Activated CD4-positive, alpha-beta memory T cell treated with anti-CD3 and anti-CD28 coated beads for 36 hours (primary cell): ENCODE data around the gene PRPF39. TPM values are rescaled to one million over a fixed set of nuclear protein-coding genes. Genes with fewer than 3 reads are reported as not detected.
"Not testable (repeated sequence)": the region's sequence is repeated elsewhere in the genome, so short reads cannot be mapped to it uniquely, and the experiment has no call there.

ENCODE experiments used
- CTCF ChIA-PET: fragments of 350-600 bp; sonication (Branson Sonifier 250); formaldehyde crosslinking; loops from one replicate; lab custom pipeline; 2021; ENCODE audit warnings: antibody characterized with exemption, inconsistent platforms; lab: Charles Lee
- POLR2A ChIA-PET: fragments of 350-600 bp; sonication (Branson Sonifier 250); formaldehyde crosslinking; loops from one replicate; lab custom pipeline; 2021; ENCODE audit warnings: antibody characterized with exemption; lab: Charles Lee
- DNase-seq: peaks from one replicate; pipeline ENCODE4 v3.0.0-alpha.2; 2020
- H3K27ac Mint-ChIP-seq: one replicate; pipeline ENCODE4 v1.8.0; 2021; ENCODE audit warnings: mixed read lengths
- H3K27me3 Mint-ChIP-seq: one replicate; pipeline ENCODE4 v1.8.0; 2021; ENCODE audit warnings: mixed read lengths
- H3K36me3 Mint-ChIP-seq: one replicate; pipeline ENCODE4 v1.8.0; 2021; ENCODE audit warnings: mixed read lengths
- H3K4me1 Mint-ChIP-seq: one replicate; pipeline ENCODE4 v1.8.0; 2021; ENCODE audit warnings: low read depth, mixed read lengths
- H3K4me3 Mint-ChIP-seq: one replicate; pipeline ENCODE4 v1.8.0; 2021; ENCODE audit warnings: mild to moderate bottlenecking, mixed read lengths
- H3K9me3 Mint-ChIP-seq: one replicate; pipeline ENCODE4 v1.8.0; 2021; ENCODE audit warnings: mixed read lengths
- intact Hi-C: fragments of 100-400 bp; cut with micrococcal nuclease; formaldehyde crosslinking; loops from one replicate; pipeline ENCODE4 v1.15.1; 2023
- total RNA-seq, 2 experiments: library from RNA; stranded (reverse); gene quantifications; one replicate each; pipeline ENCODE4 v1.2.3, GENCODE V29; 2021

Gene PRPF39
- total RNA-seq, 2 experiments from 2014 or later = 38.9 to 40.9 TPM

- not testable (repeated sequence) for H3K4me3 Mint-ChIP-seq
- POLR2A ChIA-PET = interaction anchor here (0.7 kb wide), 1 partner anchor 29 kb away, joined by 3 read pairs; no protein-coding TSS in a partner anchor
Observed at GRCh38 chr14:45142083-45142482, 58.2 kb downstream of the PRPF39 start.

GRCh38 chr14:45144658-45145057 is 60.7 kb downstream of the PRPF39 start:
- Mint-ChIP-seq H3K36me3 (peaks cover 11% of the 10 kb centered on the region), H3K4me3 (no peak overlapping the region), H3K9me3 (no peaks in the 10 kb centered on the region), H3K27ac (no peak overlapping the region), H3K4me1 (peaks cover 3% of the 10 kb centered on the region), H3K27me3 (no peaks in the 10 kb centered on the region)
- ChIA-PET CTCF (no interaction called here), POLR2A (interaction anchor here (0.6 kb wide), 1 partner anchor 57 kb away, joined by 4 read pairs; no protein-coding TSS in a partner anchor)
- DNase-seq = no peak
- intact Hi-C loops = no loop called here

More at GRCh38 chr14:45142083-45142482, 58.2 kb downstream of the PRPF39 start:
- DNase-seq, intact Hi-C loops, H3K27me3 Mint-ChIP-seq, H3K9me3 Mint-ChIP-seq, H3K27ac Mint-ChIP-seq, CTCF ChIA-PET: not testable (repeated sequence)
- H3K36me3 Mint-ChIP-seq = peaks cover 11% of the 10 kb centered on the region
- H3K4me1 Mint-ChIP-seq = peaks cover 21% of the 10 kb centered on the region

- intact Hi-C loops = no loop called here
- no peak for DNase-seq
- no peaks in the 10 kb centered on the region for H3K9me3 Mint-ChIP-seq
- no peak overlapping the region for H3K4me3 Mint-ChIP-seq
- H3K36me3 Mint-ChIP-seq = peaks cover 11% of the 10 kb centered on the region
- ChIA-PET CTCF (no interaction called here), POLR2A (interaction anchor here (0.6 kb wide), 1 partner anchor 58 kb away, joined by 4 read pairs; no protein-coding TSS in a partner anchor)
- H3K4me1 Mint-ChIP-seq = peaks cover 3% of the 10 kb centered on the region
- no peaks in the 10 kb centered on the region for H3K27me3 Mint-ChIP-seq
- no peak overlapping the region for H3K27ac Mint-ChIP-seq
Observed at GRCh38 chr14:45145214-45145613, 61.3 kb downstream of the PRPF39 start.

GRCh38 chr14:45149602-45150001 is 65.7 kb downstream of the PRPF39 start:
- no peak for DNase-seq
- ChIA-PET CTCF (no interaction called here), POLR2A (no interaction called here)
- H3K4me3 Mint-ChIP-seq = no peak overlapping the region
- H3K4me1 Mint-ChIP-seq = no peaks in the 10 kb centered on the region
- H3K9me3 Mint-ChIP-seq = no peaks in the 10 kb centered on the region
- no peak overlapping the region for H3K27ac Mint-ChIP-seq
- intact Hi-C loops = no loop called here
- peaks cover 8% of the 10 kb centered on the region for H3K36me3 Mint-ChIP-seq
- H3K27me3 Mint-ChIP-seq = no peaks in the 10 kb centered on the region

DNA sequence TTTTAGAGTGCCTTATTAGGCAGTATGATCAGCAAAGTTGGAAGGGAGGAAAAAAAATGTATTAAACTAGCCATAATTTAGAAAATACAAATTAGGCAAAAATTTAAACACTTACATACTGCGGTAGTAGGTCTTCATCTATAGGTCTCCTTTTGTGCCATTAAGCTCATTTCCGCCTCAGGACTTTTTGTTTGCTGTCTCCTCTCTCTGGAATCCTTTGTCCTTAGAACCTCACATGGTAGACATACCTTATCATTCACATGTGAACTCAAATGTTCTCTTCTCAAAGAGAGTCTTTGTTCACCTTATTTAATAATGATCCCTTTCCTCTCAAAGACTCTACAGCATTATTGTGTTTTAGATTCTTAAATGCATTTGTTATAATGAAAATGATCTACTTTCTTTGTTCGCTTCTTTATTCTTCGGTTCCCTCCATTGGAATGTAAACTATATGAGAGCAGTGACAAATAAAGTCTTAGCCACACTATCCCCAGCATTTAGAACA is 66.5 kb downstream of the PRPF39 start:
- Mint-ChIP-seq H3K4me1 (no peaks in the 10 kb centered on the region), H3K36me3 (peaks cover 4% of the 10 kb centered on the region), H3K4me3 (no peak overlapping the region), H3K9me3 (no peaks in the 10 kb centered on the region), H3K27ac (no peak overlapping the region), H3K27me3 (no peaks in the 10 kb centered on the region)
- CTCF ChIA-PET = interaction anchor here (0.6 kb wide), 1 partner anchor 32 kb away, joined by 3 read pairs; no protein-coding TSS in a partner anchor
- intact Hi-C loops = no loop called here
- DNase-seq = no peak
- POLR2A ChIA-PET = no interaction called here

DNA sequence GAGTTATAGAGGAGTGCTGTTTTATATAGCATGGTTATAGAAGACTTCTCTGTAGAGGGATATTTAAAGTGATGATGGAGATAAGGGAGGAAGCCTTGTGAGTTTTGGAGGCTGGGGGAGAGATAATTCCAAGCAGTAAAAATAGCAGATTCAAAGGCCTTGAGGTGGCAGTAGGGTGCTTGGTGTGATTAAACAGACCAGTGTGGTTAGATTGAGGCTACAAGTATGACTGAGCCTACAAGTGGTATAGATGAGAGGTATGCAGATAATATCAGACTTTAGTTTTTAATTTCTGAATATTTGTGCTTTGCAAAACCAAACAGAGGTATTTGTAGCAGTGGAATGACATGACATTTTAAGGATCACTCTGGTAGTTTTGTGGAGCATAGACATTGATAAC is 72.2 kb downstream of the PRPF39 start:
- Mint-ChIP-seq H3K4me1 (peaks cover 3% of the 10 kb centered on the region), H3K36me3 (peaks cover 5% of the 10 kb centered on the region), H3K4me3 (no peak overlapping the region), H3K27ac (no peak overlapping the region), H3K27me3 (no peaks in the 10 kb centered on the region), H3K9me3 (no peaks in the 10 kb centered on the region)
- no peak for DNase-seq
- CTCF ChIA-PET = no interaction called here
- intact Hi-C loops = no loop called here
- POLR2A ChIA-PET = no interaction called here

Other genes with a start within 250 kb of the PRPF39 start
- 10 to 100 TPM; 11.0 to 11.8 TPM for gene KLHL28, start 122.2 kb upstream of the PRPF39 start, total RNA-seq
- gene TOGARAM1, start 121.9 kb upstream of the PRPF39 start, total RNA-seq = 1 to 10 TPM; 4.5 to 5.4 TPM
- 10 to 100 TPM; 71.2 to 72.4 TPM for gene FKBP3, start 50.4 kb downstream of the PRPF39 start, total RNA-seq
- gene FANCM, start 51.8 kb downstream of the PRPF39 start, total RNA-seq = 10 to 100 TPM; 15.9 to 17.2 TPM
- gene MIS18BP1, start 169.1 kb downstream of the PRPF39 start, total RNA-seq = 10 to 100 TPM; 53.7 to 58.5 TPM